Measurements from ENCODE around the gene USH2A.

DNA sequence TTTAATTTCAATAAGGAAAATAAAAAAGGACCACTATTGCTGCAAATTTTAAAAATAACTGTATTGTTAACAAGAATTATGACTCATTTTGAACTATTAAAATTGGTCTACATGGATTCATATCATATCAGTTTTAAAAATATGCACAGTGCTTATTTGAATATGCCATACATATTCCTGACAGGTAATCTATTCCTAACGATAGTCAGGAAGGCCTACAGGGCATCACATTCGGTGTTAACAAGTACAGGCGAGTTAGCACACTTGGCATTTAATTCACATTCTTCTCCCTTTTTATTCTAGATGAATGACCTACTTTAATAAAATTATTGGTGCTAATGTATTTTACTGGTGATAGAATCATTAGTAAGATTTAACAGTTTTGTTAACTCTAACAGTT, 174.6 kb downstream of the USH2A start:
- TF ChIP-seq EZH2 (IDR thresholded peaks at IDR 0.05; ENCODE audit: insufficient read depth, poor library complexity, severe bottlenecking) (no peak), EZH2phosphoT487 (IDR thresholded peaks at IDR 0.05; ENCODE audit: insufficient read depth, low read depth) (no peak)

All from GM23248 (cell line).